Measurements from ENCODE around the gene KRTAP3-1. TPM values are rescaled to one million over a fixed set of nuclear protein-coding genes. Genes with fewer than 3 reads are reported as not detected.
"Not testable (repeated sequence)": the region's sequence is repeated elsewhere in the genome, so short reads cannot be mapped to it uniquely, and the experiment has no call there.

The KRTAP3-1 gene
- polyA plus RNA-seq, 1 donor from 2014 or later, result not detected

DNA sequence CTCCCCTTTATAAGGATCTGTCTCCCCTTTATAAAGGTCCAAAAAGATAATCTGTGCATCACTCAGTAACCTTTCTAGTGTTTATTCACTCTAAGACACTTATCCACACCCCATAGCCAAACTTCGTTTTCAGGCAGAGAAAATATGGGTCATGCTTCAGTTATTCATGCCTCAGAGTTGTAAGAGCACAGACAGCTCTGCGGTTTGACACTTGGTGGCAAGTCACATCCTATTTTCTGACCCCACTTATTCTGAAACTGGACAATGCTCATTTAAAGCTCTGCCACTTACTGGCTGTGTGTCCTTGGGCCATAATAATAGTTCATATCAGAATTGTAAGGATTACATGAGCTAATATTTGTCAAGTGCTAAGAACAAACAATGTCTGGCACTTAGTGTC, 40.2 kb upstream of the KRTAP3-1 start:
- Histone ChIP-seq H3K4me2 (ENCODE audit: low read length) (no peak overlapping the region), H3K4me3 (ENCODE audit: low read length) (no peak overlapping the region), H4K20me1 (ENCODE audit: insufficient read depth) (no peaks in the 10 kb centered on the region), H3K79me2 (replicated peaks; ENCODE audit: insufficient read depth, low read length) (no peaks in the 10 kb centered on the region), H3K36me3 (ENCODE audit: insufficient read depth, low read length) (no peaks in the 10 kb centered on the region), H2AFZ (ENCODE audit: low read depth, low read length) (no peak overlapping the region), H3F3A (ENCODE audit: insufficient read depth, low read length, poor library complexity, severe bottlenecking) (no peaks in the 10 kb centered on the region), H3K9ac (ENCODE audit: low read length) (no peak overlapping the region), H3K27ac (ENCODE audit: low read length) (no peak overlapping the region), H3K9me3 (ENCODE audit: low read length) (no peaks in the 10 kb centered on the region), H3K27me3 (ENCODE audit: insufficient read depth, low read depth, low read length) (no peaks in the 10 kb centered on the region), H3K9me2 (ENCODE audit: insufficient read depth, low read length) (no peaks in the 10 kb centered on the region)
- TF ChIP-seq EP300 (conservative IDR thresholded peaks at IDR 0.05; ENCODE audit: poor library complexity, severe bottlenecking) (no peak), CTCF (IDR thresholded peaks at IDR 0.05; ENCODE audit: poor library complexity, severe bottlenecking) (no peak), MXI1 (conservative IDR thresholded peaks at IDR 0.05; ENCODE audit: poor library complexity, severe bottlenecking) (no peak), RAD21 (conservative IDR thresholded peaks at IDR 0.05) (no peak), REST (IDR thresholded peaks at IDR 0.05; ENCODE audit: borderline replicate concordance) (no peak), POLR2AphosphoS5 (IDR thresholded peaks at IDR 0.05) (no peak), TAF1 (IDR thresholded peaks at IDR 0.05; ENCODE audit: low read depth) (no peak), SMC3 (conservative IDR thresholded peaks at IDR 0.05; ENCODE audit: poor library complexity) (no peak), EZH2 (IDR thresholded peaks at IDR 0.05; ENCODE audit: borderline replicate concordance, insufficient read depth, low read length, poor library complexity, severe bottlenecking) (no peak)

DNA sequence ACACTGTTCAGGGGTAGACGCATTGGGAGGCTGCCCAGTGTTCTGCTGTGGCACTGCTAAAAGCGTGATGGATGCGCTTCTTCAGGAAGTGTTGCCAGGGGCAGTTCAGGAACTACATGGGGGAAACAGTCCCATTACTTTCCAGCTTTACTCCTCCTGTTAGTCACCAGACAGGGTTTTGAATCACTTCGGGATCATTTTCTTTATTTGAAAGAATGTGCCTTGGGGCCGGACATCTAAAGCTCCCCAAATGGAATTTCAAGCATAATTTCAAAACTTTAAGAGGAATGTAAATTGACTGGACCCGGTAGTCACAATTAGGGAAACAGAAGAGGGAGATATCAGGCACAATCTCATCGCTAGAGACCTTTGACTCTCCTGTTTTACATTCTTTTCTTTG, 39.5 kb upstream of the KRTAP3-1 start:
- Histone ChIP-seq H3F3A (ENCODE audit: insufficient read depth, low read length, poor library complexity, severe bottlenecking) (no peaks in the 10 kb centered on the region), H3K4me2 (ENCODE audit: low read length) (no peak overlapping the region), H3K36me3 (ENCODE audit: insufficient read depth, low read length) (no peaks in the 10 kb centered on the region), H3K27ac (ENCODE audit: low read length) (no peak overlapping the region), H3K4me3 (ENCODE audit: low read length) (no peak overlapping the region), H4K20me1 (ENCODE audit: insufficient read depth) (no peaks in the 10 kb centered on the region), H3K9me2 (ENCODE audit: insufficient read depth, low read length) (no peaks in the 10 kb centered on the region), H3K79me2 (replicated peaks; ENCODE audit: insufficient read depth, low read length) (no peaks in the 10 kb centered on the region), H2AFZ (ENCODE audit: low read depth, low read length) (no peak overlapping the region), H3K27me3 (ENCODE audit: insufficient read depth, low read depth, low read length) (no peaks in the 10 kb centered on the region), H3K9ac (ENCODE audit: low read length) (no peak overlapping the region), H3K9me3 (ENCODE audit: low read length) (no peaks in the 10 kb centered on the region)
- no peak for TF ChIP-seq SMC3 (conservative IDR thresholded peaks at IDR 0.05; ENCODE audit: poor library complexity)
- TF ChIP-seq TAF1 (IDR thresholded peaks at IDR 0.05; ENCODE audit: low read depth), result no peak
- no peak for TF ChIP-seq MXI1 (conservative IDR thresholded peaks at IDR 0.05; ENCODE audit: poor library complexity, severe bottlenecking)
- no peak for TF ChIP-seq EZH2 (IDR thresholded peaks at IDR 0.05; ENCODE audit: borderline replicate concordance, insufficient read depth, low read length, poor library complexity, severe bottlenecking)
- no peak for TF ChIP-seq RAD21 (conservative IDR thresholded peaks at IDR 0.05)
- TF ChIP-seq POLR2AphosphoS5 (IDR thresholded peaks at IDR 0.05), result no peak
- TF ChIP-seq CTCF (IDR thresholded peaks at IDR 0.05; ENCODE audit: poor library complexity, severe bottlenecking), result no peak
- TF ChIP-seq REST (IDR thresholded peaks at IDR 0.05; ENCODE audit: borderline replicate concordance), result no peak
- no peak for TF ChIP-seq EP300 (conservative IDR thresholded peaks at IDR 0.05; ENCODE audit: poor library complexity, severe bottlenecking)

DNA sequence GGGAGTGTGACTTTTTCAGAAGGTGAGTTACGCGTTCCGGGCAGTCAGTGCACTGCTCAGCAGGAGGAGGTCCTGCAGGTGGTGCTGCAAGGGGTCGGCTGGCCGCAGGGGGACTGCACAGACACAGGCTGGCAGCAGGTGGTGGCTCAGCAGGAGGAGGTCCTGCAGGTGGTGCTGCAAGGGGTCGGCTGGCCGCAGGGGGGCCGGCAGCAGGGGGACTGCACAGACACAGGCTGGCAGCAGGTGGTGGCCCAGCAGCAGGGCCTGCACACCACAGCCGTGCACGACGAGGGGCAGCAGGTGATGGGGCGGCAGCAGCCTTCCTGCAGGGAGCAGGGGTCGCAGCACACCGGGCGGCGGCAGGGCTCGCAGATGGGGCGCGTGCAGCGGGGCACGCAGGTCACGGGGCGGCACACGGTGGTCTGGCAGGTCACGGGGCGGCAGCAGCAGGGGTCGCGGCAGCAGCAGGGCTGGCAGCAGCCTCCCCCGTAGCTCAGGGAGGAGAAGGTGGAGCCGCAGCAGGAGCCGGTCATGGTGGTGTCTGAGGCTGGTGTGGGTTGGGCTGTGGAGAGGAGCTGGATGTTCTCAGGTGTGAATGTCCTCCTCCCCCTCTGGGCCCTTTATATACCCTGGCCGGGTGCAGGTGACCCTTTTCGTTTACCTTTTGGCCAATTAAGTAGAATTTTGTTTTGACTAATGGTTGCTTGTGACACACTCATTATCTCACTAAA, 38.0 kb upstream of the KRTAP3-1 start, which contains the start of gene KRTAP2-1:
TSS of gene KRTAP2-1 (minus strand) at position 582 of the 731 bp plus-strand sequence. CDS start at position 533, 49 bp downstream.
- H3F3A ChIP-seq (ENCODE audit: insufficient read depth, low read length, poor library complexity, severe bottlenecking); H3K4me2 ChIP-seq (ENCODE audit: low read length); H3K36me3 ChIP-seq (ENCODE audit: insufficient read depth, low read length); H2AFZ ChIP-seq (ENCODE audit: low read depth, low read length); H3K9me2 ChIP-seq (ENCODE audit: insufficient read depth, low read length); H3K27ac ChIP-seq (ENCODE audit: low read length); H3K79me2 ChIP-seq (replicated peaks; ENCODE audit: insufficient read depth, low read length); H3K9ac ChIP-seq (ENCODE audit: low read length); H3K4me3 ChIP-seq (ENCODE audit: low read length); H3K27me3 ChIP-seq (ENCODE audit: insufficient read depth, low read depth, low read length); H4K20me1 ChIP-seq (ENCODE audit: insufficient read depth); H3K9me3 ChIP-seq (ENCODE audit: low read length): not testable (repeated sequence)

Measured in neural cell (in vitro differentiated cells).